NCI-H2107 treated with DMSO at 0.1 percent for 48 hours (cell line): ENCODE data around the gene RARRES1.
"Not testable (repeated sequence)": the region's sequence is repeated elsewhere in the genome, so short reads cannot be mapped to it uniquely, and the experiment has no call there.

Source experiments
- DNase-seq: peaks from one replicate; lab custom pipeline; 2025; ENCODE audit not compliant: unreplicated experiment; lab: John Stamatoyannopoulos, UW

The RARRES1 gene

DNA sequence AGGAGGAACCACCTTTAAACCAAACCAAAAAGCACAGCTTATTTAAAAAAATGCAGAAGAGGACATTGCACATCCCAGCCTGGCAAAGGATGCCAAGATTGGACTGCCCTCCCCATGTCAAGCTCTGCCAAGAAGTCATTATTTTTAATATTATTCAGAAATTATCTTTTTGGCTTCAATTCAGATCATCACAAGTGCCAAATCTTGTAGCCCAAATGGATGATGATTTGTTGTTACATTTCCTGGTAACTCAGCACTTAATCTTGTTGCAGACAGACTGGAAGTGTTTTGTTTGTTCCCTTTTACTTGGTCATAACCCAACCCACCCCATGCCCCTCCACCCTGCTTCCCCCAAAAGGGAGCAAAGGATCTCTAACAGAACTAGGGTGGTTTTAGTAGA is 31.7 kb downstream of the RARRES1 start:
- DNase-seq: no peak

- DNase-seq: no peak
Measured at GRCh38 chr3:158696618-158697017, 35.6 kb downstream of the RARRES1 start.

GRCh38 chr3:158693866-158694456 is 38.3 kb downstream of the RARRES1 start:
- not testable (repeated sequence) for DNase-seq

- no peak for DNase-seq
Measured at GRCh38 chr3:158685159-158685558, 47.1 kb downstream of the RARRES1 start.

- DNase-seq: no peak
Measured at GRCh38 chr3:158683230-158683962, 48.9 kb downstream of the RARRES1 start.

- DNase-seq: no peak
Measured at GRCh38 chr3:158680861-158681260, 51.4 kb downstream of the RARRES1 start.

GRCh38 chr3:158679547-158680000 is 52.7 kb downstream of the RARRES1 start:
- no peak for DNase-seq

DNA sequence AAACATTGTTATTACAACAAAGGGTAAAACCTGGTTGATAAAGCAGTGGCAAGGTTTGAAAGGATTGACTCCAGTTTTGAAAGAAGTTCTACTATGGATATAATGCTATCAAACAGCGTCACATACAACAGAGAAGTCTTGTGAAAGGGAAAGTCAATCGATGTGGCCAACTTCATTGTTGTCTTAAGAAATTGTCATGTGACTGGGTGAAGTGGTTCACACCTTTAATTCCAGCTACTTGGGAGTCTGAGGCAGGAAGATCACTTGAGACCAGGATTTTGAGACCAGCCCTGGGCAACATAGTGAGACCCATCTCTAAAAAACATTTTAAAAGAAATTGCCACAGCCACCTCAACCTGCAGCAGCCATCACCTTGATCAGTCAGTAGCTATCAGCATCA is 53.6 kb downstream of the RARRES1 start:
- DNase-seq: no peak

GRCh38 chr3:158672215-158673176 is 59.8 kb downstream of the RARRES1 start, which contains the start of gene LXN:
Gene LXN (minus strand): TSS chr3:158672648. CDS start chr3:158672478, 170 bp downstream.
- DNase-seq: no peak

DNA sequence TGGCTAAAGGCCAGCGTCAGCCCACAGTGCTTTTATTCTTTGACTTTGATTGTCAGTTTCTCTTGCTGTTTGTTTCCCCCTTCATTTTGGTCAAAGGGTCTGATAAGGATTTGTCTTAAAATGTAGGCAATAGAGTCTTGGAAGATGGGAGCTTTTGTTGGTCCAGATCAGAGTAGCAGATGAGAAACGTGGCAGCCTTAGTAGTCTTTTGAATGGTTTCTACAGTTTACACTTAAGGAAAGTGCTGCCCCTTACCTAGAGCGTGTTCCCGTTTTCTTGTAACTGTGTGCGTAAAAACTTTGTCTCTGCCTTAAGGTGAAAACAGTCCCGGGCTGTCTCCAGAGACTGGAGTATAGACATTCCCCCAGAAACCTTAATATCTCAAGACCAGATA is 60.4 kb downstream of the RARRES1 start:
- no peak for DNase-seq

DNA sequence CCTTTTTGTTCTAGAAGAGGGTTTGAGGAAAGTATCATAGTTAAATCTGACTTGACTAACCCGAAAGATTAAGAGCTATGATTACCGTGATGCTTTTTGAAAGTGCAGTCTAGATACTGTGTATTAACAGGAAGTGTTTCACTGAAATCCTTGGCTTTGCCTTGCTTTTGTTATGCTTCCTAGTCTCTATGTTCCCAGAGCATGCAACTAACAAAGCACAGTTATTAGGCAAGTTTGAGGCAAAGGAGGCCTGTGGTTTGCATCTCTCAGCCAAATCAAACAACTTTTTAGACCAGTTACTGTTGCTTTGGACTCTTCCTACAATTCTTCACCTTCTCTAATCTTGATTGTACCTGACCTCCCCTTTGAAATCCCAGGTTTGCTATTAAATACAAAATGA is 63.8 kb downstream of the RARRES1 start:
- DNase-seq: no peak

GRCh38 chr3:158666416-158666815 is 65.8 kb downstream of the RARRES1 start:
- DNase-seq: no peak

DNA sequence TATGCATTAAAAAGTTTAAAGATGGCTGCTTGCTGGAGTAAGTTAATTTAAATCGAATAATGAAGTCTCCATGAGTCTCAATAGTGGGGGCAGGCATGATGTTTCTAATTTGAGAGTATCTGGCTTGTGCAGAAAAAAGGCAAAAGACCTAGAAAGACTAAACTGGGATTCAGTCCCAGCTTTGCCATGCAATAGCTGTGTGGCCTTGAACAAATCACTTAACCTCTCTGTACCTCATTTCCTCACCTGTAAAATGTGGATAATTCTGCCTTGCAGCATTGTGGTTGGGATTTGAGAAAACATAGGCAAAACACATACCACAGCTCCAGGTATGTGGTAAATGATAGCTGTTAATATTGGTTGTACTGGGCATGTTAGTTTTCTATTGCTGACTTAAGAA is 68.4 kb downstream of the RARRES1 start:
- no peak for DNase-seq

DNA sequence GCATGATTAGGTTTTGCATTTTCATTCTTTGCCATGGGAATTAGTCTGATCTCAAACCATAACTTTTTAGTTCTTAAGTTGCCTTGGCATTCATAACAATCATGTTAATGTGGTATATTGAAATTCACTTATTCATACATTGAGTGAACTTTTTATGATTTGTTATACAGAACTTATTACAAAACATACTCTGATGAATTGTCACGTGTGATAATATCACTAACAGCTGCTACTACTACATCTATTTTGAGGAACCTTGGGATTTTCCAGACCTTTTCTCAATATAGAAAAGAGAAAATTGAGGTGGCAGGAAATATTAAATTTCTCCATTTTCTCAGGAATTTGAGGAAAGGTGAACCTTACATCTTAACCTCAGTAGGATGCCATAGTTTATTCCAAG is 69.0 kb downstream of the RARRES1 start:
- no peak for DNase-seq

DNA sequence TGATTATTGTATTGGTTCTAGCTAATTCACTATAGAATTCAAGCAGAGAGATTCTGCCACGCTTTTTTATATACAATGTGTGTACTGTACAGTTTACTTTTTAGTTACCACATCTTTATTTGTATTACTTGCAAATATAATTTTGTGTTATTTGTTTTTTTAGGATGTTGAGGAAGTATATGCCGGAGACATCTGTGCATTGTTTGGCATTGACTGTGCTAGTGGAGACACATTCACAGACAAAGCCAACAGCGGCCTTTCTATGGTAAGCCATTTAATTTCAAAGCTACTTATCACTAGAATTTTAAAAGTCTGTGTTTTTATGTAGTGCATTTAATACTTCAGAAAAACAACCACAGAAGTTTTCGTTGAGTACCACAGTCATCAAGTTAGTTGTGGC is 71.5 kb downstream of the RARRES1 start:
- DNase-seq: no peak

GRCh38 chr3:158659454-158660237 is 72.6 kb downstream of the RARRES1 start:
- DNase-seq: peak; percentile 27

DNA sequence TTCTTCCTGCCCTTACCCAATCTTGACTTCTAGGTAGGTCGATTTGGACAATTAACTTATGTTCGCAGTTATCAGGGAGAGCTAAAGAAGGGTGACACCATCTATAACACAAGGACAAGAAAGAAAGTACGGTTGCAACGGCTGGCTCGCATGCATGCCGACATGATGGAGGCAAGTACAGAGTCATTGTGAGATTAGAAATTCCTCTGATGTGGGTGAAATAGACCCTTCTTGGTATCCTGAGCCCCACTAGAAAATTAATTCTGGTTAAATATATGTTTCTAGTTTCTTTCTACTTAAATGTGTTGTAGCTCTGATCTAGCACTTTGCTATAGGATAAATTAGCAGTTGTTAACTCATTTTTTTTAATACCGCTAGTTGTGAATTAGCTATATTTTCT is 73.4 kb downstream of the RARRES1 start:
- DNase-seq: no peak

DNA sequence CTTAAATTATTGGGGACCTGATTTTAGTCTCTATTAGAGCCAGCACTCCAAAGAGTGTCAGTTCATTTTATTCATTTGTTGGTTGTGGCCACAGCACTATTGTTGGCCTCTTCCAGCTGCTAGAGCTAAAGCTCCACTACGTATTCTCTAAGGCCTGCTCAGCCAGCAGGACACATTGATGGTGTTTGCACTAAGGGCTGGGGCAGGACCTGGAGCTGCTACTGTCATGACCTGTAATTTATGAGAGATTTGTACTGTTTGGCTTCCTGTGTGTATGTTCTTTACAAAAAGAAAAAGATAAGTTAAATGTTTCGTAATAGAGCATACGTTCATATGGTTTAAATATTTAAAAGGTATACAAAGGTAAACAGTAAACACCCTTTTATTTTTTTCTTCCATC is 79.8 kb downstream of the RARRES1 start:
- no peak for DNase-seq

DNA sequence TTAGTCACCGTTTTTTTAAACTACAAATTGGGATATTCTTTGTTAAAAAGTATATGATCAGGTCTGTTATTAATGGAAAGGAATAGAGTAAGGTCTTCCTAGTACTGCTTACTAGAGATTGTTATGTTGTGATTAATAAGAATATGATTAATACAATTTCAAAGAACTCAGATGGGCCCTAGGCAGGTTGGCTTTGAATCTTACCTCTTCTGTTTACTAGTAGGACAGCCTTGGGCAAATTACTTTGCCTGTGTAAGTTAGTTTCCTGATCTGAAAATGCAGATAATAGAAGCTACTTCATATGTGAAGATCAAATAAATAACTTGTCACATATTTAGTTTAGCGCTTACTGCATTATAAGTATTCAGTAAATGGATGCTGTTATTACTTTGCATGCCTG is 81.1 kb downstream of the RARRES1 start:
- DNase-seq: no peak

GRCh38 chr3:158649791-158650190 is 82.5 kb downstream of the RARRES1 start:
- no peak for DNase-seq
